ENCODE data around the gene TRMT11.

Gene TRMT11

GRCh38 chr6:125987026-125987617 lies 782 bp downstream of the TRMT11 start:
- H3K9me3 ChIP-seq (ENCODE audit: control insufficient read depth, insufficient read depth, low read depth, low read length), result no peaks in the 10 kb centered on the region
- TF ChIP-seq ZNF513 (tag by site-specific recombination; IDR thresholded peaks at IDR 0.05) (no peak), GLI4 (tag by site-specific recombination; IDR thresholded peaks at IDR 0.05) (no peak), MZF1 (tag by site-specific recombination; IDR thresholded peaks at IDR 0.05; ENCODE audit: borderline replicate concordance) (0 out of 2 replicates have a peak, but pooled peaks have one; percentile 19), ZNF660 (tag by site-specific recombination; IDR thresholded peaks at IDR 0.05) (0 out of 2 replicates have a peak, but pooled peaks have one; percentile 1), ZNF366 (tag by site-specific recombination; conservative IDR thresholded peaks at IDR 0.05) (peak; percentile 67), GFI1B (tag by site-specific recombination; IDR thresholded peaks at IDR 0.05) (0 out of 2 replicates have a peak, but pooled peaks have one; percentile 12), ZNF404 (tag by site-specific recombination; IDR thresholded peaks at IDR 0.05) (no peak), TSHZ1 (tag by site-specific recombination; IDR thresholded peaks at IDR 0.05; ENCODE audit: borderline replicate concordance) (no peak), ZXDB (tag by site-specific recombination; IDR thresholded peaks at IDR 0.05) (no peak), ZNF394 (tag by site-specific recombination; IDR thresholded peaks at IDR 0.05; ENCODE audit: borderline replicate concordance) (no peak), ZNF629 (tag by site-specific recombination; IDR thresholded peaks at IDR 0.05) (peak; percentile 69), ZNF561 (tag by site-specific recombination; IDR thresholded peaks at IDR 0.05; ENCODE audit: borderline replicate concordance) (no peak), FEZF1 (tag by site-specific recombination; IDR thresholded peaks at IDR 0.05) (peak; percentile 43; the same call in 1 of the 2 replicates), YY1 (tag by site-specific recombination; IDR thresholded peaks at IDR 0.05) (no peak), ZBTB44 (tag by site-specific recombination; IDR thresholded peaks at IDR 0.05) (no peak), ZNF610 (tag by site-specific recombination; IDR thresholded peaks at IDR 0.05; ENCODE audit: borderline replicate concordance) (0 out of 2 replicates have a peak, but pooled peaks have one; percentile 14), ZBTB17 (tag by site-specific recombination; IDR thresholded peaks at IDR 0.05) (peak; percentile 93), ZNF324 (tag by site-specific recombination; IDR thresholded peaks at IDR 0.05) (peak; percentile 50; the same call in 1 of the 2 replicates), ATF2 (tag by site-specific recombination; IDR thresholded peaks at IDR 0.05; ENCODE audit: low read depth) (peak; percentile 85), ZNF777 (tag by site-specific recombination; IDR thresholded peaks at IDR 0.05; ENCODE audit: borderline replicate concordance) (no peak), SETDB1 (IDR thresholded peaks at IDR 0.05; ENCODE audit: insufficient read length, low read length) (peak; percentile 28), ZBTB6 (tag by site-specific recombination; IDR thresholded peaks at IDR 0.05) (peak; percentile 9; the same call in 1 of the 2 replicates), ZNF843 (tag by site-specific recombination; IDR thresholded peaks at IDR 0.05) (0 out of 2 replicates have a peak, but pooled peaks have one; percentile 6), ZNF791 (tag by site-specific recombination; IDR thresholded peaks at IDR 0.05) (no peak), TRIM28 (IDR thresholded peaks at IDR 0.05; ENCODE audit: borderline replicate concordance, low read length) (peak; percentile 94)
- peak overlapping the region; percentile 81 for H3K4me3 ChIP-seq (ENCODE audit: low read depth, low read length)
- peaks cover 12% of the 10 kb centered on the region for H3K4me1 ChIP-seq (ENCODE audit: control insufficient read depth, insufficient read depth, low read length)
- no peaks in the 10 kb centered on the region; a peak in 1 of 3 replicates for H3K36me3 ChIP-seq (ENCODE audit: control insufficient read depth in 2 of 2, insufficient read depth in 1 of 2, low read length in 2 of 2)
- ChIA-PET POLR2A (interaction anchor here (0.7 to 2.4 kb wide), 12 partner anchors 8 to 785 kb away, joined by 3 to 27 read pairs (median 4); partner anchors contain the start of genes HDDC2, HINT3 and NCOA7), CTCF (interaction anchor here (0.6 to 4.7 kb wide), 8 partner anchors 9 to 1429 kb away, joined by 3 to 40 read pairs (median 4); partner anchors contain the start of gene HINT3)
- H3K27ac ChIP-seq (ENCODE audit: extremely low read depth, low read depth, low read length), result peak overlapping the region; percentile 63
